MCF 10A (cell line): ENCODE results near the gene SOWAHB. TPM values are rescaled to one million over a fixed set of nuclear protein-coding genes. Genes with fewer than 3 reads are reported as not detected.

Experiments
- BruUV-seq: library from RNA; stranded (reverse); fragments of 400-500 nt; replicated peaks from 2 replicates; lab custom pipeline; 2021; lab: Mats Ljungman, UMichigan
- CTCF ChIA-PET: fragments of 300-600 bp; sonication (Branson Sonifier 250); formaldehyde crosslinking; extraction: SDS; loops from one replicate; lab custom pipeline; 2021; ENCODE audit warnings: antibody characterized with exemption, inconsistent platforms; lab: Yijun Ruan, JAX
- POLR2A ChIA-PET: fragments of 300-600, 350-650 bp; sonication (Branson Sonifier 250); formaldehyde crosslinking; extraction: SDS; loops from one replicate; lab custom pipeline; 2020; ENCODE audit warnings: antibody characterized with exemption, inconsistent platforms; lab: Yijun Ruan, JAX
- DNase-seq: peaks from one replicate; pipeline ENCODE4 v3.0.0-alpha.2; 2018; ENCODE audit not compliant: unreplicated experiment
- H3K27ac Mint-ChIP-seq: one replicate; pipeline ENCODE4 v1.8.0; 2022; ENCODE audit warnings: mild to moderate bottlenecking, low read depth, mixed read lengths; ENCODE audit not compliant: unreplicated experiment
- H3K27me3 Mint-ChIP-seq: one replicate; pipeline ENCODE4 v1.8.0; 2022; ENCODE audit warnings: mixed read lengths; ENCODE audit not compliant: insufficient read depth, unreplicated experiment
- H3K36me3 Mint-ChIP-seq: one replicate; pipeline ENCODE4 v1.8.0; 2022; ENCODE audit warnings: mild to moderate bottlenecking, moderate library complexity, mixed read lengths; ENCODE audit not compliant: insufficient read depth, unreplicated experiment
- H3K4me1 Mint-ChIP-seq: one replicate; pipeline ENCODE4 v1.8.0; 2022; ENCODE audit warnings: mixed read lengths; ENCODE audit not compliant: insufficient read depth, unreplicated experiment
- H3K4me3 Mint-ChIP-seq: one replicate; pipeline ENCODE4 v1.8.0; 2022; ENCODE audit warnings: mild to moderate bottlenecking, moderate library complexity, mixed read lengths; ENCODE audit not compliant: unreplicated experiment
- H3K9me3 Mint-ChIP-seq: one replicate; pipeline ENCODE4 v1.8.0; 2022; ENCODE audit warnings: mixed read lengths; ENCODE audit not compliant: unreplicated experiment
- intact Hi-C: fragments of 100-400 bp; cut with micrococcal nuclease; formaldehyde crosslinking; loops from 2 replicates; pipeline ENCODE4 v1.14.1; 2022
- total RNA-seq: library from RNA; stranded (reverse); gene quantifications from 2 replicates; pipeline ENCODE4 v1.2.3, GENCODE V29; 2022
- TF ChIP-seq, protein P1 (sequence below): fragments of 200-600 bp; IDR thresholded peaks from one replicate; pipeline ENCODE4 v1.8.0; 2022; ENCODE audit warnings: antibody characterized with exemption, mild to moderate bottlenecking; ENCODE audit not compliant: unreplicated experiment

SOWAHB gene
- total RNA-seq, 1 experiment from 2014 or later, result 0.58 TPM

DNA sequence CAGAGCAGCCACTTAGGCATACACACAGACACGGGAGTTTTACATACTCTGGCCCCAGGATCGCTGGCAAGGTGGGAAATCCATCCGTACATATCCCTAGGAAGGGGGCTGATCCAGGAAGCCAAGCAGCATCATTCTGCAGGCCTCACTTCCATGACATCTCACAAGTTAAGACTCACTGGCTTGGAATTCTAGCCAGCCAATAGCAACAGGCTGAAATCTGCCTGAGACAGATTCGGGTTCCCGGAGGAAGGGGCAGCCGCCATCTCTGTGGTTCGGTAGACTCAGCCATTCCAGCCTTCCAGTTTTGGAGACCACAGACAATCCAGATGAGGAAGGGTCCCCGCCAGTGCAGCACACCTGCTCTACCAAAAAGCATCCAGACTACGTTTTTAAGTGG is 31.3 kb downstream of the SOWAHB start:
- CTCF ChIA-PET, result no interaction called here
- intact Hi-C loops, result no loop called here
- DNase-seq, result no peak
- Mint-ChIP-seq H3K36me3 (no peaks in the 10 kb centered on the region), H3K27ac (no peak overlapping the region), H3K4me1 (no peaks in the 10 kb centered on the region), H3K27me3 (no peaks in the 10 kb centered on the region), H3K9me3 (no peaks in the 10 kb centered on the region), H3K4me3 (no peak overlapping the region)
- POLR2A ChIA-PET, result interaction anchor here (0.5 kb wide), 1 partner anchor 102 kb away, joined by 3 read pairs; no protein-coding TSS in a partner anchor
- TF ChIP-seq, protein P1, sequence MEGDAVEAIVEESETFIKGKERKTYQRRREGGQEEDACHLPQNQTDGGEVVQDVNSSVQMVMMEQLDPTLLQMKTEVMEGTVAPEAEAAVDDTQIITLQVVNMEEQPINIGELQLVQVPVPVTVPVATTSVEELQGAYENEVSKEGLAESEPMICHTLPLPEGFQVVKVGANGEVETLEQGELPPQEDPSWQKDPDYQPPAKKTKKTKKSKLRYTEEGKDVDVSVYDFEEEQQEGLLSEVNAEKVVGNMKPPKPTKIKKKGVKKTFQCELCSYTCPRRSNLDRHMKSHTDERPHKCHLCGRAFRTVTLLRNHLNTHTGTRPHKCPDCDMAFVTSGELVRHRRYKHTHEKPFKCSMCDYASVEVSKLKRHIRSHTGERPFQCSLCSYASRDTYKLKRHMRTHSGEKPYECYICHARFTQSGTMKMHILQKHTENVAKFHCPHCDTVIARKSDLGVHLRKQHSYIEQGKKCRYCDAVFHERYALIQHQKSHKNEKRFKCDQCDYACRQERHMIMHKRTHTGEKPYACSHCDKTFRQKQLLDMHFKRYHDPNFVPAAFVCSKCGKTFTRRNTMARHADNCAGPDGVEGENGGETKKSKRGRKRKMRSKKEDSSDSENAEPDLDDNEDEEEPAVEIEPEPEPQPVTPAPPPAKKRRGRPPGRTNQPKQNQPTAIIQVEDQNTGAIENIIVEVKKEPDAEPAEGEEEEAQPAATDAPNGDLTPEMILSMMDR, result no peak
- BruUV-seq, result no TSS peak

DNA sequence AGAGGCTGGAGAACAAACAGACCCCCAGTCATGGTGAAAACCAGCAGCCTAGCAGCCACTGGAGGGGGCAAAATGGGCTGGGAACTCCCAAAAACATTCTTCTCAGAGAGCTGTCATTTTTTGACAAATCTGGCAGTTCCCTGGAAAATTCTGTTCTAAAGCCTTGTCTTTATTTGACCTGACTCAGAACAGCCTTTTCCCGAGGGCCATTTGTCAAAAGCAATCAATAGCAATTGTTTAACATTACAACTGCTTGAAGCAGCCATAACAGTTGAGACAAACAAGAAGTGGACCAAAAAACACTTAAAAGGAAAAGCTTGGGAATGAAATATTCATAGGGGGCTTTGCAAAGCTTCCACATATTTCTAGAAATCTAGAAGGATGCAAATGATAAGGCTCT is 39.6 kb downstream of the SOWAHB start:
- Mint-ChIP-seq H3K27me3 (no peaks in the 10 kb centered on the region), H3K4me1 (no peaks in the 10 kb centered on the region), H3K36me3 (no peaks in the 10 kb centered on the region), H3K4me3 (no peak overlapping the region), H3K9me3 (no peaks in the 10 kb centered on the region), H3K27ac (no peak overlapping the region)
- no TSS peak for BruUV-seq
- ChIA-PET POLR2A (no interaction called here), CTCF (interaction anchor here (0.6 to 1.1 kb wide), 2 partner anchors 52 to 187 kb away, joined by 3 to 4 read pairs; no protein-coding TSS in a partner anchor)
- intact Hi-C loops, result no loop called here
- TF ChIP-seq, protein P1, result no peak
- no peak for DNase-seq

DNA sequence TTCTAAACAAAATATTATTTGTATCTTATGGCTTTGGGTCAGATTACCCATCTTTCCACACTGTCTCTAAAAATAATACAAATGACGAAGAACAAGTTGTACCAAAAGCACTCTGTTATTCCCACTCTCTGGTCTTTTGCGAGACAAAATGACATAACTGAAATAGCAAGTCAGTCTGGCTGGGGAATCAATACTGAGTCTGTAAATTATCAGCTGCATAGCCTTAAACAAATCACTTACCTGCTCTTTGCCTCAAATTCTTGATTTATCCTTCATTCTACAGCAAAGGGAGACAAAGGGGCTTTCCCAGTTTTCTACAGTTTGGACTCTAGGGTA is 40.9 kb downstream of the SOWAHB start:
- Mint-ChIP-seq H3K36me3 (no peaks in the 10 kb centered on the region), H3K4me3 (no peak overlapping the region), H3K9me3 (no peaks in the 10 kb centered on the region), H3K27me3 (no peaks in the 10 kb centered on the region), H3K4me1 (no peaks in the 10 kb centered on the region), H3K27ac (no peak overlapping the region)
- TF ChIP-seq, protein P1, result no peak
- POLR2A ChIA-PET, result no interaction called here
- DNase-seq, result no peak
- intact Hi-C loops, result no loop called here
- no TSS peak for BruUV-seq
- CTCF ChIA-PET, result interaction anchor here (1.1 kb wide), 1 partner anchor 54 kb away, joined by 3 read pairs; no protein-coding TSS in a partner anchor

DNA sequence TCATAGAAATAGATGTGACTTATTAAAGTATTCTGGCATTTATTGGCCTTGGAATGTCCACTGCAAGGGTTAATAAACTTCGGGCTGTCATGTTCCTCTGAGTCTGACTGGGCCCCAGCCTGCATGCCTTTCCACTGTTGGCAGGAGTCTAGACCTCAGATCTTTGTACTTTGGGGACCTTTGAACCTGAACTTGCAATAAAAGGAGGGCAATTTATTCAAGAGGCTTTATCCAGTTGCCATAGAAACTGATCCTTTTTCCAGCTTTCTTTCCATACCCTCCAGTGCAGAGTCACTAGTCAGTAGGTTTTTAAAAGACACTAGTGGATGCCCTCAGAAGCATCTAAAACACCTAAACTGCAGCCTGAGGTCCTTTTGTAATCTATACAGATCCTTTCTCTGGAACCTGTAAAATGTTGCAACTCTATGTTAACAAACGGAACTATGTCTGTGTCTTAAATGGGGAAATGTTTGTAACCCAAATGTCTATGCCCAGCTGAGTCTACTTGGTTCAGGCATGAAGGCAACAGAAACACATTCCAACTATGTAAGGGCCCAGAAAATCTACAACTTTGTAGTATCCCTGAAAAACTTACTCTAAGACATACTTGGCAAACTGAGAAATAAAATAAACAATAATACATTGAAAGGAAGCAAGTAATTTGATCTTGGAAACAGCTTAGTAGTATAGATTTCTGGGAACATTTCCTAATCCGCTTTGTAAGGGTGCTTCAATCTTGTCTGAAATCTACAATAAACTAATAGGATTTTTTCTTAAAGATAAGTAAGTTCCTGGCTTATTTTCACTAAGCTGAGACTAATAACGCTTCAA is 41.5 kb downstream of the SOWAHB start:
- ChIA-PET POLR2A (no interaction called here), CTCF (no interaction called here)
- intact Hi-C loops, result no loop called here
- Mint-ChIP-seq H3K36me3 (no peaks in the 10 kb centered on the region), H3K4me1 (no peaks in the 10 kb centered on the region), H3K4me3 (no peak overlapping the region), H3K27ac (no peak overlapping the region), H3K9me3 (no peaks in the 10 kb centered on the region), H3K27me3 (no peaks in the 10 kb centered on the region)
- BruUV-seq, result no TSS peak
- TF ChIP-seq, protein P1, result no peak
- DNase-seq, result peak; percentile 26
